Colonic mucosa (tissue), 4 donors: ENCODE results near the gene PDE9A. TPM values are rescaled to one million over a fixed set of nuclear protein-coding genes. Genes with fewer than 3 reads are reported as not detected.

Source experiments
- DNase-seq: peaks from one replicate; pipeline ENCODE4 v3.0.0-alpha.2; 2020
- H3K27ac ChIP-seq: fragments of 200-600 bp; one replicate; pipeline ENCODE4 v1.8.0; 2021
- H3K27me3 ChIP-seq: fragments of 200-600 bp; one replicate; pipeline ENCODE4 v1.8.0; 2021
- H3K36me3 ChIP-seq: fragments of 200-600 bp; one replicate; pipeline ENCODE4 v1.8.0; 2021
- H3K4me1 ChIP-seq: fragments of 200-600 bp; one replicate; pipeline ENCODE4 v1.8.0; 2021; ENCODE audit warnings: mild to moderate bottlenecking
- H3K4me3 ChIP-seq: fragments of 200-600 bp; one replicate; pipeline ENCODE4 v1.8.0; 2021
- H3K9ac ChIP-seq, 2 donors: one replicate each; pipeline ENCODE4 v1.7.0; 2013; ENCODE audit warnings: control low read depth in 2 of 2, low read depth in 2 of 2, low read length in 2 of 2
- H3K9me3 ChIP-seq: fragments of 200-600 bp; one replicate; pipeline ENCODE4 v1.8.0; 2021
- intact Hi-C: fragments of 100-400 bp; cut with DNase I; formaldehyde crosslinking; loops from one replicate; pipeline ENCODE4 v1.14.1; 2022
- total RNA-seq, 2 donors: library from RNA; stranded (reverse); fragmentation: NEBNext Ultra II Directional in 1 of 2; extraction: Animal tissue kit (Norgen Biotek cat#: 25700) in 1 of 2; gene quantifications; one replicate each; pipeline ENCODE4 v1.2.1, GENCODE V29; 2021
- TF ChIP-seq, protein P1 (sequence below): fragments of 200-600 bp; IDR thresholded peaks from one replicate; pipeline ENCODE4 v1.8.0; 2022; ENCODE audit warnings: antibody characterized with exemption, mild to moderate bottlenecking
- donor health status: healthy.
- donor health status: DM: no; HTN: no; CAD: no.
- donor health status: DM: no; HTN: no; CAD: no.

PDE9A gene
- total RNA-seq, 2 donors from 2014 or later, result 37.5 to 56.0 TPM

DNA sequence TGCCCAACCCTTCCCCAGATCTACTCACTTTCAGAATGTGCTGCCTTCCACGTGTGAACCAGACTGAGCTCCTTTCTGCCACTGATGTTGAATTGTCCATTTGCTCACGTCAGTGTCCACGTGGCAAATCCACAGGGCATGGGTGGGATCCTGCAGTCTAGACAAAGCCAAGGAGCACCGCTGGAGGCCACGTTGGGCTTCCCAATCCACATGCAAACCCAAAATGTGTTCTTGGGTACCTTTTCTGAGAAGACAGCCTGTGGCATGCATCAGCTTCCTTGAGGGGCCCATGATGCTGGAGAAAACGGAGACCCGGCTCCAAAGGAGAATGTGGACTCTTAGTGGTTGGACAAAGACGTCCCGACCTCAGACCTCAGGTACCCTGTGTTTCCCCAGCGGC, 87.6 kb downstream of the PDE9A start:
- H3K4me3 ChIP-seq, result no peak overlapping the region
- H3K36me3 ChIP-seq, result no peaks in the 10 kb centered on the region
- TF ChIP-seq, protein P1, sequence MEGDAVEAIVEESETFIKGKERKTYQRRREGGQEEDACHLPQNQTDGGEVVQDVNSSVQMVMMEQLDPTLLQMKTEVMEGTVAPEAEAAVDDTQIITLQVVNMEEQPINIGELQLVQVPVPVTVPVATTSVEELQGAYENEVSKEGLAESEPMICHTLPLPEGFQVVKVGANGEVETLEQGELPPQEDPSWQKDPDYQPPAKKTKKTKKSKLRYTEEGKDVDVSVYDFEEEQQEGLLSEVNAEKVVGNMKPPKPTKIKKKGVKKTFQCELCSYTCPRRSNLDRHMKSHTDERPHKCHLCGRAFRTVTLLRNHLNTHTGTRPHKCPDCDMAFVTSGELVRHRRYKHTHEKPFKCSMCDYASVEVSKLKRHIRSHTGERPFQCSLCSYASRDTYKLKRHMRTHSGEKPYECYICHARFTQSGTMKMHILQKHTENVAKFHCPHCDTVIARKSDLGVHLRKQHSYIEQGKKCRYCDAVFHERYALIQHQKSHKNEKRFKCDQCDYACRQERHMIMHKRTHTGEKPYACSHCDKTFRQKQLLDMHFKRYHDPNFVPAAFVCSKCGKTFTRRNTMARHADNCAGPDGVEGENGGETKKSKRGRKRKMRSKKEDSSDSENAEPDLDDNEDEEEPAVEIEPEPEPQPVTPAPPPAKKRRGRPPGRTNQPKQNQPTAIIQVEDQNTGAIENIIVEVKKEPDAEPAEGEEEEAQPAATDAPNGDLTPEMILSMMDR, result no peak
- H3K27ac ChIP-seq, result no peak overlapping the region
- intact Hi-C loops, result no loop called here
- H3K4me1 ChIP-seq, result peaks cover 13% of the 10 kb centered on the region
- no peak overlapping the region for H3K9ac ChIP-seq
- H3K27me3 ChIP-seq, result no peaks in the 10 kb centered on the region
- H3K9me3 ChIP-seq, result no peaks in the 10 kb centered on the region
- no peak for DNase-seq

DNA sequence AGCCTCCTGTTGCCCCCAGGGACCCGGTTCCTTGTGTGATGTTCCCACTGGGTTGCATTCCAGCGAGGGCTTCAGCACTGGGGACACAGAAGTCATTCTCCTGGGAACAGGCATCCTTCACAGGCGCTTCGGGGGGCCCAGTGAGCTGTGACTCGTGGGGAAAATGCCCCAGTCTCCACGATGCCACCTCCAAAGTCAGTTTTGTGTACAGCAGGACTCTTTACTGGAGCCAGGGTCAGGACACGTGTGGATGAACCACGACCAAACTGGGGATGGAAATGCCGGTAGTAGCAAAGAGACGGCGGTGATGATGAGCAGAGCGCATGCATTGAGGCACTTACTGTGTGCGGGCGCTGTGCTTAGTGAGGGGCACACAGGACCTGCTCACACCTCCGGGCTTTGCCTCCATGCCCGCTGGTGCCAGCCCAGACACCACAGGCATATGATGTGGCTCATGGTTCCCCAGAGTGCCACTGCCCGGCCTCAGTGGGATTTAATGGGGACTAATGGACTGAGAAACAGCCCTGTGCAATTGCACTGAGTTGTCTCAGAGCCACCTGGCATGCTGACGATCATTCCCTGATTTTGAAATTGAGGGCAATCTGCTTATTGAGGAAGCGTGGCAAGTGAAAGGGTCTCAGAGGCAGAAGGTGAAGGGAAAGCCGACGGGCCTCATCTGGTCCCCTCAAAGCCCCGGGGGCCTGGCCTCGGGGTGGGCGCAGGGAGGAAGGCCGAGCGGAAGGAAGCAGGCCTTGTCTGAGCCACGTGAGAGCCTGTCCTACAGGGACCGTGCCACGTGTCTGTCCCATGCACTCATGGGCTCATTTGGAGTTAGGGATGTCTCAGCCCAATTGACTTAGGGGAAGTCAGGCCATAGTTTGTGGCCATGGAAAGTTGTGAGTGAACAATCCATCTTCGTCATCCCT, 91.4 kb downstream of the PDE9A start:
- H3K9ac ChIP-seq, result no peak overlapping the region
- intact Hi-C loops, result loop anchor here (5.0 kb wide), 1 partner anchor 152 kb away; no protein-coding TSS in a partner anchor
- peaks cover 17% of the 10 kb centered on the region for H3K4me1 ChIP-seq
- DNase-seq, result no peak
- TF ChIP-seq, protein P1, result no peak
- H3K27me3 ChIP-seq, result no peaks in the 10 kb centered on the region
- H3K9me3 ChIP-seq, result no peaks in the 10 kb centered on the region
- no peak overlapping the region for H3K4me3 ChIP-seq
- H3K36me3 ChIP-seq, result no peaks in the 10 kb centered on the region
- no peak overlapping the region for H3K27ac ChIP-seq

DNA sequence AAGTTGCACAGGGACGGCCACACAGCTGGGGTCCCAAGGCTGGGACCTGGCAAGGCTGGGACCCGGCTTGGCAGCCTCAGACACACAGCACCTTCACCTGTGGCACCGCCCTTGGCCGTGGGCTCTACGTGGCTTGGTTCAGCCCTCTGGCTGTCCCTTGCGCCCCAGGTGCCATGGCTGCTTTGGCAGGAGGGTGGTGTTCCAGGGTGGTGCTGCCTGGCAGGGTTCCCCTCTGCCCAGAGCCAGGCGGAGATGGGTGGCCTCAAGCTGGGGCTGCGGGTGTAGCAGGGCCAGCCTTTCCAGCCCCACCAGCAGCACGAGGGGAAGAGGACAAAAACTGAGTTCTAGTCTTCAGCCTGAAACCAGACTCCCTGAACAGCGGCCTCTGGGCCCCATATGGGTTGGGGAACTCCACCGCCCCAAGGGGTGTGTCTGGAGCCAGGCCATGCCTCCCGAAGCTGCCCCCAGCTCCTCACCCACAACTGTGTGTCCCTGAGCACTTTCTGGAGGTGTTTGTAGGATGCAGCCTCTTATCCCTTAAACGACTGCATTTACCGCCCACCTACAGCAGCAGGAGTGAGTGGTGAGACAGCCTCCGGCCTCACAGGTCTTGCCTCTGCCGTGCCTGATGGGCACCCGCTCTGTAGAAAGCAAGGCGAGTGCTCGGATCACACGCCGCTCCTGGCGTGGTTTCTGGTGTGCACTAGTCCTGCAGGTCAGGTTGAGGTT, 92.3 kb downstream of the PDE9A start:
- no peak for DNase-seq
- H3K27ac ChIP-seq, result no peak overlapping the region
- no peaks in the 10 kb centered on the region for H3K36me3 ChIP-seq

DNA sequence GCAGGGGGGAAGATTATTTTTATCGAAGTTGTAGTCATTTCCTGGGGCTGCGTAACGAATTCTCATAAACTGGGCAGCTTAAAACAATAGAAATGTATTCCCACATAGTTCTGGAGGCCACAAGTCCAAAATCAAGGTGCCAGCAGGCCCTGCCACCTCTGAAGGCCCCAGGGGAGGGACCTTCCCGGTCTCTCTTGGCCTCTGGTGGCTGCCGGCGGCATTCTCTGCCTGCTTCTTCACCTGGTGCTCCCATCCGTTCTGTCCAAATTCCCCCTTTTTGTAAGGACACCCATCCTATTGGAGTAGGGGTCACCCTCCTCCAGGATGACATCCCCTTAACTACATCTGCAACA, 92.8 kb downstream of the PDE9A start:
- peaks cover 17% of the 10 kb centered on the region for H3K4me1 ChIP-seq
- no peaks in the 10 kb centered on the region for H3K27me3 ChIP-seq
- H3K36me3 ChIP-seq, result no peaks in the 10 kb centered on the region
- intact Hi-C loops, result loop anchor here (5.0 kb wide), 1 partner anchor 154 kb away; no protein-coding TSS in a partner anchor
- DNase-seq, result no peak
- H3K9me3 ChIP-seq, result no peaks in the 10 kb centered on the region
- TF ChIP-seq, protein P1, result no peak
- H3K4me3 ChIP-seq, result no peak overlapping the region
- H3K27ac ChIP-seq, result no peak overlapping the region
- H3K9ac ChIP-seq, result no peak overlapping the region

More for the DNA sequence above, 92.3 kb downstream of the PDE9A start:
- H3K4me3 ChIP-seq, result no peak overlapping the region
- TF ChIP-seq, protein P1, result no peak
- H3K9ac ChIP-seq, result no peak overlapping the region
- peaks cover 17% of the 10 kb centered on the region for H3K4me1 ChIP-seq
- no peaks in the 10 kb centered on the region for H3K27me3 ChIP-seq
- H3K9me3 ChIP-seq, result no peaks in the 10 kb centered on the region
- intact Hi-C loops, result loop anchor here (5.0 kb wide), 1 partner anchor 153 kb away; no protein-coding TSS in a partner anchor

DNA sequence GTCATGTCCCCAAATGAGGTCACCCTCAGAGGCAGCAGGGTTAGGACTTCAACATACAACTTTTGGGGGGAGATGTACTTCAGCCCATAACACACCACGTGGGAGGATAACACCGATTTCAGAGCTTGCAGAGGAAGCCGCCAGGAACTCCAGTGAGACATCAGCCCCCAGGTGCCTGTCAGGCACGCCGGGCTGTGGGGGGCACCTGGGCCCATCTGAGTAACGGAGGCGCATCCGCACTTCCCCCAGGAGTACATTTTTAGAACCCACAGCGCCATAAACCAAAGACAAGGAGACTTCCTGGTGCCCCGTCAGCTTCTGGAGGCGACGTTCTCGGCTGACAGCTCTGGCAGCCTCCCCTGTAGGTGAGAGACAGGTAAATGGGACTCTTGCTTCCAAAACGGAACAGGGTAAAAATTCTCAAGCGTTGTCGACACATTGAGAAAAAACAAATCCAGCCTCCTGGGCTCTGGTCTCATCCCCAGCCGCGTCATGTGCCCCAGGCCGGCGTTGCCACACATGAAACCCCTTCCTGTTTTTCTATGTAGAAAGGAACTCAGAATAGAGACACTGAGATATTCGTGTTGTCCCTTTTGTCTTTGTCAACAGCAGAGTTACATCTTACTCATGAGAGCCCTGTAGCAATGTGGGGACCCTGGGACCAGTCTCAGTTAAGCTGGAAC, 93.3 kb downstream of the PDE9A start:
- H3K27ac ChIP-seq, result peak overlapping the region; percentile 24
- H3K27me3 ChIP-seq, result no peaks in the 10 kb centered on the region
- DNase-seq, result no peak
- H3K9ac ChIP-seq, result no peak overlapping the region
- H3K4me3 ChIP-seq, result no peak overlapping the region
- no peaks in the 10 kb centered on the region for H3K9me3 ChIP-seq
- intact Hi-C loops, result loop anchor here (5.0 kb wide), 1 partner anchor 154 kb away; no protein-coding TSS in a partner anchor
- H3K36me3 ChIP-seq, result no peaks in the 10 kb centered on the region
- TF ChIP-seq, protein P1, result no peak
- H3K4me1 ChIP-seq, result peaks cover 17% of the 10 kb centered on the region
